H1 (cell line): ENCODE results near the gene NOC2L.

Experiments
- CTCF ChIP-seq, 3 experiments: IDR thresholded peaks; 1 replicate in 2 of 3; 2 replicates in 1 of 3; pipeline versions ENCODE4 v1.5.1 to v1.6.1; 2011; ENCODE audit warnings: low read length in 3 of 3, mild to moderate bottlenecking in 3 of 3, inconsistent platforms in 2 of 3, low read depth in 1 of 3, moderate library complexity in 1 of 3; ENCODE audit not compliant: insufficient read depth in 1 of 3; ENCODE audit errors: control extremely low read depth in 1 of 3
- EGR1 ChIP-seq: IDR thresholded peaks from 2 replicates; pipeline ENCODE4 v1.6.1; 2011; ENCODE audit warnings: low read depth, low read length, borderline replicate concordance
- EP300 ChIP-seq, 2 experiments: IDR thresholded peaks; 1 replicate in 1 of 2; 2 replicates in 1 of 2; pipeline ENCODE4 v1.6.1; 2011 to 2012; ENCODE audit warnings: low read depth in 2 of 2, low read length in 2 of 2, mild to moderate bottlenecking in 2 of 2, borderline replicate concordance in 1 of 2, inconsistent platforms in 1 of 2, moderate library complexity in 1 of 2
- GABPA ChIP-seq: IDR thresholded peaks from 2 replicates; pipeline ENCODE4 v1.6.1; 2011; ENCODE audit warnings: mild to moderate bottlenecking, low read length, moderate library complexity, borderline replicate concordance; ENCODE audit not compliant: insufficient read depth
- JUN ChIP-seq: IDR thresholded peaks from 2 replicates; pipeline ENCODE4 v1.6.1; 2011; ENCODE audit warnings: low read depth, mild to moderate bottlenecking, improper control_type of control experiment, low read length
- MAX ChIP-seq: IDR thresholded peaks from 2 replicates; pipeline ENCODE4 v1.6.1; 2012; ENCODE audit warnings: inconsistent platforms
- POLR2A ChIP-seq, 2 experiments: IDR thresholded peaks; 1 replicate in 1 of 2; 2 replicates in 1 of 2; pipeline ENCODE4 v1.6.1; 2011; ENCODE audit warnings: low read depth in 2 of 2, low read length in 2 of 2, mild to moderate bottlenecking in 2 of 2; ENCODE audit errors: control extremely low read depth in 1 of 2
- POLR2AphosphoS5 ChIP-seq: IDR thresholded peaks from 2 replicates; pipeline ENCODE4 v1.6.1; 2011; ENCODE audit warnings: low read depth, low read length

GRCh38 chr1:974293-974640, 15.2 kb upstream of the NOC2L start:
- TF ChIP-seq MAX (no peak), EP300 (IDR thresholded peaks at IDR 0.05; ENCODE audit: borderline replicate concordance in 1 of 2, low read depth in 2 of 2, low read length in 2 of 2) (no peak), JUN (no peak), POLR2A (IDR thresholded peaks at IDR 0.05; ENCODE audit: control extremely low read depth in 1 of 2, low read depth in 2 of 2, low read length in 2 of 2) (no peak), CTCF (IDR thresholded peaks at IDR 0.05; ENCODE audit: control extremely low read depth in 1 of 3, insufficient read depth in 1 of 3, low read depth in 1 of 3, low read length in 3 of 3) (no peak), POLR2AphosphoS5 (no peak), GABPA (no peak), EGR1 (no peak)
